Right lobe of liver (tissue), 6 donors: ENCODE measurements around the gene SYT15. TPM values are rescaled to one million over a fixed set of nuclear protein-coding genes. Genes with fewer than 3 reads are reported as not detected.
"Not testable (repeated sequence)": the region's sequence is repeated elsewhere in the genome, so short reads cannot be mapped to it uniquely, and the experiment has no call there.

Experiments
- ATAC-seq, 4 donors: fragments of 200-7000 bp; cut with Tn5 transposase; one replicate each; pipeline ENCODE4 v1.9.1; 2020; ENCODE audit warnings: mild to moderate bottlenecking in 4 of 4, moderate library complexity in 4 of 4
- DNase-seq, 3 donors: peaks; one replicate each; pipeline ENCODE4 v3.0.0-alpha.2; 2020
- H3K27ac ChIP-seq, 3 donors: fragments of 200-600 bp; one replicate each; pipeline ENCODE4 v1.8.0; 2022
- H3K27me3 ChIP-seq, 2 donors: fragments of 200-600 bp; one replicate each; pipeline ENCODE4 v1.8.0; 2022
- H3K36me3 ChIP-seq, 4 donors: fragments of 200-600 bp; sonication (generic) in 1 of 4; one replicate each; pipeline versions ENCODE4 v1.5.1 to v1.8.0; 2017 to 2022; ENCODE audit warnings: control low read depth in 1 of 4
- H3K4me1 ChIP-seq, 4 donors: fragments of 200-600 bp; sonication (generic) in 1 of 4; one replicate each; pipeline versions ENCODE4 v1.5.1 to v1.8.0; 2017 to 2022; ENCODE audit warnings: control low read depth in 1 of 4
- H3K4me3 ChIP-seq, 3 donors: fragments of 200-600 bp; one replicate each; pipeline ENCODE4 v1.8.0; 2022
- H3K9me3 ChIP-seq, 4 donors: fragments of 200-600 bp; sonication (generic) in 1 of 4; one replicate each; pipeline versions ENCODE4 v1.5.1 to v1.8.0; 2017 to 2022; ENCODE audit warnings: control low read depth in 1 of 4
- POLR2A ChIP-seq: fragments of 450-650 bp; IDR thresholded peaks from one replicate; pipeline ENCODE4 v1.6.1; 2017; ENCODE audit warnings: antibody characterized with exemption, mild to moderate bottlenecking
- WGBS: methylation state at CpG from one replicate; pipeline ENCODE4 v1.1.6; 2018; ENCODE audit warnings: low coverage, low lambda C conversion rate; ENCODE audit not compliant: insufficient coverage; ENCODE audit errors: missing lambda C conversion rate; 5-methylcytosine and 5-hydroxymethylcytosine counted together
- intact Hi-C, 2 donors: fragments of 100-400 bp; cut with DNase I; formaldehyde crosslinking; loops; one replicate each; pipeline versions ENCODE4 v1.11.2 to v1.14.1; 2022
- total RNA-seq, 6 experiments: library from RNA; depleted of rRNA in 2 of 6; stranded (reverse); fragments of >200 nt in 2 of 6; fragmentation: NEBNext Ultra II Directional in 3 of 6; extraction: Animal tissue kit (Norgen Biotek cat#: 25700) in 3 of 6; gene quantifications; one replicate each; pipeline versions ENCODE4 v1.1.0 to v1.2.4, GENCODE V29; 2016 to 2023
- TF ChIP-seq, protein P1 (sequence below), 4 donors: fragments of 200-600 bp in 3 of 4; fragments of 450-650 bp in 1 of 4; IDR thresholded peaks; one replicate each; pipeline versions ENCODE4 v1.5.1 to v1.8.0; 2016 to 2022; ENCODE audit warnings: antibody characterized with exemption in 4 of 4, mild to moderate bottlenecking in 2 of 4
- donor health status: DM: no; HTN: yes; CAD: no.
- donor health status: DM: no; HTN: no; CAD: no.
- donor health status: DM: no; HTN: no; CAD: no.
- donor health status: DM: no; HTN: yes; CAD: no.
- donor health status: DM: no; HTN: yes; CAD: no.

Gene SYT15
- total RNA-seq, 6 experiments from 2014 or later, result 0.43 to 1.3 (median 0.82) TPM

DNA sequence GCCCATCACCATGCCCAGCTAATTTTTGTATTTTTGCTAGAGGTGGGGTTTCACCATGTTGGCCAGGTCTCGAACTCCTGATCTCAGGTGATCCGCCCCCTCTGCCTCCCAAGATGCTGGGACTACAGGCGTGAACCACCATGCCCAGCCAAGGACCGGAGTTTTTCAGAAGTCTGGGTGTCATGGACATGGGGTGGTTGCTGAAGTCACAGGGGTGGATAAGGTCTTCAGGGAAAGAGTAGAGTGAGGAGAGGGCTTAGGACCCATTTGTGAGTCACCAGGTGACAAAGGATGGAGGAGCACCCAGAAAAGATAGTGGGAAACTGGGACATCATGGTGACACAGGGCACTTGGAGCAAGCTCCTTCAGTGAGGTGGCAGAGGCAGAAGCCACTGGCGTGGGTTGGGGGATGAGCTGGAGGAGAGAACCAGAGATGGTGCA is 19.7 kb upstream of the SYT15 start:
- ATAC-seq (no peak), DNase-seq (peak; percentile 8 to 47 (median 47))
- 91% methylated on average over 5 of the region's 5 CpGs for WGBS
- H3K27me3 ChIP-seq, result peaks cover 7 to 17% of the 10 kb centered on the region in 2 donors
- TF ChIP-seq, protein P1, sequence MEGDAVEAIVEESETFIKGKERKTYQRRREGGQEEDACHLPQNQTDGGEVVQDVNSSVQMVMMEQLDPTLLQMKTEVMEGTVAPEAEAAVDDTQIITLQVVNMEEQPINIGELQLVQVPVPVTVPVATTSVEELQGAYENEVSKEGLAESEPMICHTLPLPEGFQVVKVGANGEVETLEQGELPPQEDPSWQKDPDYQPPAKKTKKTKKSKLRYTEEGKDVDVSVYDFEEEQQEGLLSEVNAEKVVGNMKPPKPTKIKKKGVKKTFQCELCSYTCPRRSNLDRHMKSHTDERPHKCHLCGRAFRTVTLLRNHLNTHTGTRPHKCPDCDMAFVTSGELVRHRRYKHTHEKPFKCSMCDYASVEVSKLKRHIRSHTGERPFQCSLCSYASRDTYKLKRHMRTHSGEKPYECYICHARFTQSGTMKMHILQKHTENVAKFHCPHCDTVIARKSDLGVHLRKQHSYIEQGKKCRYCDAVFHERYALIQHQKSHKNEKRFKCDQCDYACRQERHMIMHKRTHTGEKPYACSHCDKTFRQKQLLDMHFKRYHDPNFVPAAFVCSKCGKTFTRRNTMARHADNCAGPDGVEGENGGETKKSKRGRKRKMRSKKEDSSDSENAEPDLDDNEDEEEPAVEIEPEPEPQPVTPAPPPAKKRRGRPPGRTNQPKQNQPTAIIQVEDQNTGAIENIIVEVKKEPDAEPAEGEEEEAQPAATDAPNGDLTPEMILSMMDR (IDR thresholded peaks at IDR 0.05), result no peak
- no peak for TF ChIP-seq POLR2A
- H3K4me3 ChIP-seq, result no peak overlapping the region
- intact Hi-C loops, result no loop called here
- H3K9me3 ChIP-seq, result no peaks in the 10 kb centered on the region
- no peak overlapping the region for H3K27ac ChIP-seq
- peaks cover 0 to 10% (median 0%) of the 10 kb centered on the region in 4 donors for H3K4me1 ChIP-seq
- H3K36me3 ChIP-seq, result no peaks in the 10 kb centered on the region

DNA sequence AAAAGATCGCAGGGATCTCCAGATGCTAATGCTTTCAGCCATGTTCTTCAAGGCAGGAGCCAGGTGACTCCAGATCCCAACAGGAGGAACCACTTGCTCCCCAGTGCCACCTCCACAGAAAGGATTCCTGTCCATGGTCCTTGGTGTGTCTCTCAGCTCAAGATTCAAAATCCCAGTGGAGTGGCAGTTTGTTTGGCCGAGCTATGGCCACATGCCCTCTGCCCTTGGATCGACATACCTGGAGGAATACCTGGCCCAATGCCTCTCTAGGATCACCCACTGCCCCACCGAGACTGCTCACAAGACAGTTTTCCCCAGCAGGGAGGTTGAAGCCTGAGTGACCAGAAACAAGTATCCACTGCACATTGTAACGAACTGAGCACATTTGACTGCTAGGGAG is 18.5 kb upstream of the SYT15 start:
- WGBS, result 55% methylated on average over 5 of the region's 5 CpGs
- Histone ChIP-seq H3K27me3 (peaks cover 7 to 17% of the 10 kb centered on the region in 2 donors), H3K27ac (no peak overlapping the region), H3K9me3 (no peaks in the 10 kb centered on the region), H3K4me3 (no peak overlapping the region), H3K4me1 (peaks cover 0 to 10% (median 0%) of the 10 kb centered on the region in 4 donors), H3K36me3 (no peaks in the 10 kb centered on the region)
- intact Hi-C loops, result no loop called here
- TF ChIP-seq POLR2A, result no peak
- TF ChIP-seq, protein P1 (IDR thresholded peaks at IDR 0.05), result no peak
- peak in 1 of 3 donors; percentile 14 for DNase-seq
- no peak for ATAC-seq

DNA sequence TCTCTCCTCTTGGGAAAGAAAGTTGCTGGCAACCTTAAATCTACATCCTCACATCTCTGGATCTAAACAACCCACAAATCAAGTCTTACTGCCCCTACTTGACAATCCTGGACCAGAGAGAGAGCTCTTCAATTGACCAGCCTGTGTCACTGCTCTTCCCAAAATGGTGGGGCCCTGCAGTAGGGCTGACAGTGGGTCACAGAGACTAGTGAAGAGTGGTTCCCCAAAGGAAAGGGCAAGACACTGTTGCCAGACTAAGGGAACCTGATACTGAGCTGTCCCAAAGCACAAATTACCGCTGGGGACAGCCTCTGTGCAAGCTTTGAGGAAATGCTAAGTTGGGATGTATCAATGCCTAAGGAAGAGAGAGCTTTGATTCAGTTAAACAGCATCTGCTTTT is 18.0 kb upstream of the SYT15 start:
- intact Hi-C loops, result no loop called here
- Histone ChIP-seq H3K4me3 (no peak overlapping the region), H3K36me3 (no peaks in the 10 kb centered on the region), H3K27me3 (peaks cover 4 to 11% of the 10 kb centered on the region in 2 donors), H3K27ac (no peak overlapping the region), H3K9me3 (no peaks in the 10 kb centered on the region), H3K4me1 (peaks cover 0 to 10% (median 0%) of the 10 kb centered on the region in 4 donors)
- DNase-seq, result peak in 1 of 3 donors; percentile 5
- no peak for ATAC-seq
- TF ChIP-seq POLR2A, result no peak
- TF ChIP-seq, protein P1 (IDR thresholded peaks at IDR 0.05), result no peak
- WGBS, result 88% methylated on average over 1 of the region's 1 CpG

DNA sequence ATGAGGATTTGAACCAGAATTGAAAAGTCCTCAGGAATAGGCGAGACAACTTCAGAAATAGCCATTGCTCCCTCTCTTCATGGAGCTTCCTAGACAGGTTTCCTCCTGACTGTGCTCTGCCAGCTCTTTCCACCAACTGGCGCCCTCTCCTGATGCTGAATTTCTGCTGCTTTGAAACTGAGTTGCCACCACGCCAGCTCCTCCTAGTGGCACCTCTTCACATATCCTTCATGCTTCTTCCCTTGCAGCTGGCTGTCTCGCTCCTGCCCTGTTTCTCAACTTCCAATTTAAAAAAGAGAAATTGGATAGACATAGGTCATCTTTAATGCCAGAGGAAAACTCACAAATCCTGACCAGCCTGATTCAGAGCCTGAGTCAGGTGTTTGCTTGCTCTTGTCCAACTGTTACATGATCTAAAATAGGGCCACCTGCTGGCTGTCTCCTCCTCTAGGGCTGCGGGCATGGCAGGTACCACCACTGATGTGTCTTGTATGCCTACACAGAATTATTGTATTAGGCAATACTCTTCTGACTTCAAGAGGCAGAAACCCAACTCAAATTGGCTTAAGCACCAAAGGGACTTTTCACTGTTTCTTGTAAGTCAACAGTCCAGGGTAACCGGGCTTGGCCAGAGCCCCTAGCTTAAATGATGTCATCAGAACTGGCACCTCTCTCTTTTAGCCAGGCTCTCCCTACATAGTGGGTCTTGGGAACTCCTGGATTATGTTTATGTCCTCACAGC is 13.2 kb upstream of the SYT15 start:
- H3K27me3 ChIP-seq, H3K4me1 ChIP-seq, H3K27ac ChIP-seq, H3K9me3 ChIP-seq, H3K4me3 ChIP-seq, H3K36me3 ChIP-seq, intact Hi-C loops: not testable (repeated sequence)
- TF ChIP-seq, protein P1 (IDR thresholded peaks at IDR 0.05), result peak; percentile 53 to 65 (median 62)
- peak; percentile 93 to 99 (median 98) for ATAC-seq
- 4% methylated on average over 3 of the region's 6 CpGs for WGBS
- DNase-seq, result peak; percentile 57 to 79 (median 62)

DNA sequence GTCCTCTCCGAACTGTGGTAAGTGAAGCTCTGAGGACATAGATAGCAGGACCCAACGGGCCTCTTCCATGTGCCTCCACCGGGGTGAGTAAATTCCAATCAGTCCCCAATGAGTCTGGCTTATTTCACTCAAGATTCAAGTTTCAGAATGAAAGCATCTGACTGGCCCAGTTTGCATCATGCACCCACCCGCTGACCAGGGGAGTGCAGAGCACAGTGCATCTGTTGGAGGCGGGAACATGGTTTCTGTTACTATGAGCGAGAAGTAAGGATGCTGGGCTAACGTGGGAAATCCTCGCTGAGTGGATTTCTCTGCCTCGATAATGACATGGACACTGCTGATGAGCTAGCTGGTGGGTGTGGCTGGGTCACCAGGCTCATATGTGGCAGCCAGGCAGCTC is 11.8 kb upstream of the SYT15 start:
- H3K9me3 ChIP-seq, H3K27me3 ChIP-seq, H3K36me3 ChIP-seq, ATAC-seq, H3K4me3 ChIP-seq, H3K4me1 ChIP-seq, H3K27ac ChIP-seq, intact Hi-C loops: not testable (repeated sequence)
- no CpG with 5 or more reads among the region's 9 CpGs for WGBS
- DNase-seq, result peak in 1 of 3 donors; percentile 10

DNA sequence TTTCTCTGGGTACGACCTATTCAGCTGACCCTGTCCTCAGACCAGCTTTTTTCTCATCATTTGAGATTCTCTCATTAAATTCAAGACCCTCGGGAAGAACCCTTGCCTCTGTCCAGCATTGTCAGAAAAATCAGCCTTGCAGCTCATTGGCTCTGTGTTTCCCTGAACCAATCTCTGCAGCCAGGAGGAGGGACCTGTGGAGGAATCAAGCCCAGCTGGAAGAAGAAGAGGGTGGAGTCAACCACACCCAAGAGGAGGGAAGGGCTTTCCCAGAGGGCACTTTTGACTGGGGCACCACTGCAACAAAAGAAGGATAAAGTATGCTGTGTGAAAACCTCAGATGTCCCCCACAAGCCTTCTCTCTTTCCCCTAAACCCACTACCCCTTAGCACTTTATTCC is 8.3 kb upstream of the SYT15 start:
- H3K4me1 ChIP-seq, H3K27me3 ChIP-seq, ATAC-seq, H3K36me3 ChIP-seq, intact Hi-C loops, DNase-seq, H3K27ac ChIP-seq, H3K4me3 ChIP-seq, H3K9me3 ChIP-seq: not testable (repeated sequence)
- WGBS, result no CpG with 5 or more reads among the region's 2 CpGs

DNA sequence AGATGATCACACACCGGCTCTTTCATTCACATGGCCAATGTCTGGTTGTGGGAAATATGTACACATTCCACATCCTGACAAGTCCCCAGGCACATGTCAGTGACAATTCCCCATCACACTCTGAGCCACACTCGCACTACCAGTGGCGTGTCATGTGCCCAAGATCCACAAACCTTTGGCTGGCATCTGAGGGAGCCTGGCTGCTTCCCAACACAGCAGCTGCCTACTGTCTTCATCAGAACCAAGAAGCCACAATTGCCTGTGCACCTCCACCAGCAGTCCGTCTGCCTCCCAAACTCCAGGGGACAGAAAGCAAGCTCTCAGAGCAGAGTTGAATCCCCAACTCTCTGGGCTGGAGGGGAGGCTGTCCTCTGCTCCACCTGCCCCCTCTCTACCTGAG is 6.2 kb upstream of the SYT15 start:
- intact Hi-C loops, H3K9me3 ChIP-seq, H3K27me3 ChIP-seq, H3K27ac ChIP-seq, H3K4me3 ChIP-seq, H3K4me1 ChIP-seq, H3K36me3 ChIP-seq: not testable (repeated sequence)
- DNase-seq (peak in 2 of 3 donors; percentile 13 to 50), ATAC-seq (peak in 1 of 4 donors; percentile 57)
- WGBS, result 0% methylated on average over 1 of the region's 4 CpGs

- WGBS, result 37% methylated on average over 2 of the region's 5 CpGs
Observed at GRCh38 chr10:46573314-46573713, 5.6 kb upstream of the SYT15 start.

More at GRCh38 chr10:46573314-46573713, 5.6 kb upstream of the SYT15 start:
- intact Hi-C loops, H3K4me1 ChIP-seq, H3K36me3 ChIP-seq, H3K27me3 ChIP-seq, H3K9me3 ChIP-seq, H3K4me3 ChIP-seq, H3K27ac ChIP-seq, ATAC-seq: not testable (repeated sequence)
- peak in 1 of 3 donors; percentile 10 for DNase-seq
